WERI-Rb-1 (cell line): ENCODE results near the gene HOXA10.

Experiments used
- DNase-seq: peaks from one replicate; pipeline ENCODE4 v3.0.0-alpha.2; 2020
- H3K27ac ChIP-seq: fragments of 250-450 bp; sonication (Bioruptor Pico); 2 replicates; pipeline ENCODE4 v1.5.1; 2020; ENCODE audit warnings: mild to moderate bottlenecking, moderate library complexity
- H3K27me3 ChIP-seq: fragments of 250-450 bp; sonication (Bioruptor Pico); 2 replicates; pipeline ENCODE4 v1.5.1; 2021; ENCODE audit warnings: mild to moderate bottlenecking, low read depth, moderate library complexity; ENCODE audit not compliant: insufficient read depth, severe bottlenecking
- H3K36me3 ChIP-seq: fragments of 250-450 bp; sonication (Bioruptor Pico); 2 replicates; pipeline ENCODE4 v1.5.1; 2020; ENCODE audit warnings: mild to moderate bottlenecking, moderate library complexity
- H3K4me3 ChIP-seq: 2 replicates; pipeline ENCODE4 v1.5.1; 2011; ENCODE audit warnings: low read depth, mild to moderate bottlenecking, control low read depth, low read length
- H3K9me3 ChIP-seq: fragments of 250-450 bp; sonication (Bioruptor Pico); 2 replicates; pipeline ENCODE4 v1.5.1; 2021; ENCODE audit warnings: mild to moderate bottlenecking, moderate library complexity; ENCODE audit not compliant: severe bottlenecking
- CTCF ChIP-seq: IDR thresholded peaks from 2 replicates; pipeline ENCODE4 v1.5.1; 2011; ENCODE audit warnings: low read depth, mild to moderate bottlenecking, control low read depth, inconsistent platforms, low read length

The HOXA10 gene

GRCh38 chr7:27156916-27157701, 17.0 kb downstream of the HOXA10 start:
- TF ChIP-seq CTCF = no peak
- peaks cover 42% of the 10 kb centered on the region for H3K27me3 ChIP-seq
- peak overlapping the region; percentile 72 for H3K27ac ChIP-seq
- H3K4me3 ChIP-seq = peak overlapping the region; percentile 73
- H3K9me3 ChIP-seq = peaks cover 13% of the 10 kb centered on the region
- no peak for DNase-seq
- H3K36me3 ChIP-seq = no peaks in the 10 kb centered on the region

GRCh38 chr7:27156508-27156898, 17.6 kb downstream of the HOXA10 start, which contains the start of gene HOXA7:
HOXA7 (minus strand) TSS chr7:27156675; CDS start chr7:27156545, 130 bp downstream.
- Histone ChIP-seq H3K36me3 (no peaks in the 10 kb centered on the region), H3K27ac (peak within 1 kb of the TSS; percentile 72), H3K27me3 (peaks cover 43% of the 10 kb centered on the region), H3K4me3 (peak within 1 kb of the TSS; percentile 73), H3K9me3 (peaks cover 13% of the 10 kb centered on the region)
- TF ChIP-seq CTCF = no peak
- DNase-seq = peak; percentile 75

- TF ChIP-seq CTCF = no peak
- Histone ChIP-seq H3K27me3 (peaks cover 48% of the 10 kb centered on the region), H3K9me3 (peaks cover 13% of the 10 kb centered on the region), H3K27ac (peak overlapping the region; percentile 72), H3K4me3 (peak overlapping the region; percentile 73), H3K36me3 (no peaks in the 10 kb centered on the region)
- DNase-seq = peak; percentile 31
Measured at GRCh38 chr7:27155816-27156507, 18.2 kb downstream of the HOXA10 start.

- peak; percentile 6 for DNase-seq
- TF ChIP-seq CTCF = no peak
- Histone ChIP-seq H3K36me3 (no peaks in the 10 kb centered on the region), H3K27ac (no peak overlapping the region), H3K4me3 (peak overlapping the region; percentile 73), H3K27me3 (peaks cover 51% of the 10 kb centered on the region), H3K9me3 (peaks cover 13% of the 10 kb centered on the region)
Measured at GRCh38 chr7:27154901-27155815, 19.0 kb downstream of the HOXA10 start.

GRCh38 chr7:27154369-27154768, 19.8 kb downstream of the HOXA10 start:
- Histone ChIP-seq H3K27ac (no peak overlapping the region), H3K9me3 (peaks cover 13% of the 10 kb centered on the region), H3K27me3 (peaks cover 53% of the 10 kb centered on the region), H3K36me3 (no peaks in the 10 kb centered on the region), H3K4me3 (no peak overlapping the region)
- DNase-seq = no peak
- no peak for TF ChIP-seq CTCF
